ENCODE measurements around the gene CARD16.
"Not testable (repeated sequence)": the region's sequence is repeated elsewhere in the genome, so short reads cannot be mapped to it uniquely, and the experiment has no call there.

Gene CARD16

DNA sequence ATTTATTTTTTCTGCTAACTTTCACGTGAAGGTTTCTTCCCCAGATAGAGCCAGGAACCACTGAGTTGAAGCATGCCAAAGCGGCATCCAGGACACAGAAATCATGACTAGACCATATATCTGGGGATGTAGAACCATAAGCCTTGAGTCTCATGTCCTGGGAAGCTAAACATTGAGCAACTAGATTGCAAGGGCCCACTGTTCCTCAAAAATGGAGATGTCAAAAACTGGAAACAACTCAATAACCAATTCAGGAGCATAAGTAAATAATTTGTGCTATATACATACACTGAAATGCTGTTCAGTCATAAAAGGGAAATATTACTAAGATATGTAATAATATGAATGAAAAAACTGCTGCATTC, 29.0 kb upstream of the CARD16 start:
- no peak for TF ChIP-seq BHLHE40 (IDR thresholded peaks at IDR 0.05; ENCODE audit: borderline replicate concordance)
- TF ChIP-seq FOXA1 (IDR thresholded peaks at IDR 0.05), result no peak
- TF ChIP-seq, protein P1, sequence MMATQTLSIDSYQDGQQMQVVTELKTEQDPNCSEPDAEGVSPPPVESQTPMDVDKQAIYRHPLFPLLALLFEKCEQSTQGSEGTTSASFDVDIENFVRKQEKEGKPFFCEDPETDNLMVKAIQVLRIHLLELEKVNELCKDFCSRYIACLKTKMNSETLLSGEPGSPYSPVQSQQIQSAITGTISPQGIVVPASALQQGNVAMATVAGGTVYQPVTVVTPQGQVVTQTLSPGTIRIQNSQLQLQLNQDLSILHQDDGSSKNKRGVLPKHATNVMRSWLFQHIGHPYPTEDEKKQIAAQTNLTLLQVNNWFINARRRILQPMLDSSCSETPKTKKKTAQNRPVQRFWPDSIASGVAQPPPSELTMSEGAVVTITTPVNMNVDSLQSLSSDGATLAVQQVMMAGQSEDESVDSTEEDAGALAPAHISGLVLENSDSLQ (IDR thresholded peaks at IDR 0.05), result no peak
- no peak for TF ChIP-seq TARDBP (IDR thresholded peaks at IDR 0.05)
- TF ChIP-seq CTBP1 (IDR thresholded peaks at IDR 0.05; ENCODE audit: borderline replicate concordance), result no peak
- no peak for TF ChIP-seq LEF1 (IDR thresholded peaks at IDR 0.05; ENCODE audit: borderline replicate concordance)
- TF ChIP-seq NFRKB (IDR thresholded peaks at IDR 0.05), result no peak
- no peak for TF ChIP-seq HDGF (IDR thresholded peaks at IDR 0.05; ENCODE audit: borderline replicate concordance)
- TF ChIP-seq L3MBTL2 (conservative IDR thresholded peaks at IDR 0.05), result no peak
- no peak for TF ChIP-seq ELF4 (IDR thresholded peaks at IDR 0.05)
- no peak for TF ChIP-seq ARNT (IDR thresholded peaks at IDR 0.05)
- TF ChIP-seq FOXK2 (IDR thresholded peaks at IDR 0.05), result no peak
- no peak for TF ChIP-seq ZNF384 (IDR thresholded peaks at IDR 0.05)
- POLR2A ChIA-PET, result no interaction called here
- DNase-seq (ENCODE audit: extremely low spot score), result no peak
- CTCF ChIA-PET, result no interaction called here

DNA sequence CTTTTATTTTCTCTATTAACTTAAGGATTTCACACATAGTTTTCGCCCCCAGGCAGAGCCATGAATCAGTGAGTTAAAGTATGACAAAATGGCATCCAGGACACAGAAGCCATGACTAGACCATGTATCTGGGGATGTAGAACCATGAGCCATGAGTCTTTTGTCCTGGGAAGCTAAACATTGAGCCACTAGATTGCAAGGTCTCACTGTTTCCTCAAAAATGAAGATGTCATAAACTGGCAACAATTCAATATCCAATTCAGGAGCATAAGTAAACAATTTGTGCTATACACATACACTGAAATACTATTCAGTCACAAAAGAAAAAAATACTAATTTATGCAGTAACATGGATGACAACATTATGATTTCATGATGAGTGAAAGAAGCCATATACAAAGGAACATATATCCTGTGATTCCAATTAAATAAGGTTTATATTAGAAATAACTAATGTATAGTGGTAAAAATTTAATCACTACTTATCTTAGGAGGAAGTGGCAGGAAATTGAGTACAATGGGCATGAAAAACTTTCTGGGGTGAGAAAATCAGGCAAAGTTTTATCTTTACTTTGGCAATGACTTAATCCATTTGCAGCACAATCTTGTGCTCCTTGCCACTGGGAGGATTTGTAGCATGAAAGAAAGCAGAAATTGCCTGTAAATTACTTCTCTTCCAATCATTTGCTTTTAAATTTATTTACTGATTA, 28.5 kb upstream of the CARD16 start:
- CTCF ChIA-PET, result no interaction called here
- no peak for DNase-seq (ENCODE audit: extremely low spot score)
- POLR2A ChIA-PET, result no interaction called here
- TF ChIP-seq HDGF (IDR thresholded peaks at IDR 0.05; ENCODE audit: borderline replicate concordance) (no peak), L3MBTL2 (conservative IDR thresholded peaks at IDR 0.05) (no peak), CTBP1 (IDR thresholded peaks at IDR 0.05; ENCODE audit: borderline replicate concordance) (no peak)

DNA sequence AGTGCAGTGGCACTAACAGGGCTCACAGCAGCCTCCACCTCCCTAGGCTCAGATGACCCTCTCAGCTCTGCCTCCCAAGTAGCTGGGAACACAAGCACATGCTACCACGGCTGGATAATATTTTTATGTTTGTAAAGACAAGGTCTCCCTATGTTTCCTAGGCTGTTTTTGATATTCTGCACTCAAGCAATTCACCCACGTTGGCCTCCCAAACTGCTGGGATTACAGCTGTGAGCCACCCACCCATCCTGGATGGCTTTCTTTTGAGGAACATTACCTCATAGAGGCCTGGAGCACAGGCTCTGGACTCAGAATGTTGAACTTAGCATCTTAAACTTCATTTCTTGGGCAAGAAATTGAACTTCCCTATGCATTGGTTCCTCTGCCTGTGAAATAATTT, 26.9 kb upstream of the CARD16 start:
- POLR2A ChIA-PET; CTCF ChIA-PET; DNase-seq (ENCODE audit: extremely low spot score): not testable (repeated sequence)

DNA sequence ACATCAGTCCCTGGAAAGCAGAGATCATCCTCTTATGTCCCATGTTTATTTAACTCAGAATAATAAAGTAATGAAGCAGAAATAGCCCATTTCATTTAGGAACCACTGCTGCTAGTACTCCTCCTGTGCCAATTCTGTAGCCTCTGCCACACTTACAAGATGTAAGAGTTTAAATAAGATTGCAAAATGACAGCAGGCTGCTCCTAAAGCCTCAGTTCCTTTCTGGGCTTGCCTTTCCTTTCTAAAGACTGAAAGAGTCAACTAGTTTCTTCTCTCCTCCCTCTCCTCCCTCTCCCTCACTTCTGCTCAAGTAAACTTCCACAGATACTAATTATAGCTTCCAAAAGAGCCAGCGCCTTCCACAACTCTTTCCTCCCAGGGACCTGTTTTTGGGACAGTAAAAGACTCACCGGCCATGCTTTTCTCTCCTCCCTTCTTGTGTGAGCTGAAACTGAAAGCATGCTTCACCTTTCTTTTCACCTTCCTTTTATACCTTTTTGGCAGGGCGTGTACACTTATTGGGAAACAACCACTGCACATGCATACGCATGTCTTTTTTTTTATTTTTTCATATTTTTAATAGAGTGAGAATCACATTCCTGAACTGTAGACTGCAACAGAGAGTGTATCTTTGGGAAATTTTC, 26.1 kb upstream of the CARD16 start:
- TF ChIP-seq FOXA1 (IDR thresholded peaks at IDR 0.05) (no peak), BHLHE40 (IDR thresholded peaks at IDR 0.05; ENCODE audit: borderline replicate concordance) (no peak), FOXM1 (IDR thresholded peaks at IDR 0.05; ENCODE audit: borderline replicate concordance) (no peak), NFRKB (IDR thresholded peaks at IDR 0.05) (no peak), CTBP1 (IDR thresholded peaks at IDR 0.05; ENCODE audit: borderline replicate concordance) (no peak), SP1 (IDR thresholded peaks at IDR 0.05) (no peak), ARNT (IDR thresholded peaks at IDR 0.05) (no peak), ZNF384 (IDR thresholded peaks at IDR 0.05) (no peak), HDGF (IDR thresholded peaks at IDR 0.05; ENCODE audit: borderline replicate concordance) (no peak), SUZ12 (IDR thresholded peaks at IDR 0.05) (no peak), L3MBTL2 (conservative IDR thresholded peaks at IDR 0.05) (no peak)
- TF ChIP-seq, protein P1 (IDR thresholded peaks at IDR 0.05), result no peak
- ChIA-PET POLR2A (no interaction called here), CTCF (no interaction called here)
- no peak for DNase-seq (ENCODE audit: extremely low spot score)

DNA sequence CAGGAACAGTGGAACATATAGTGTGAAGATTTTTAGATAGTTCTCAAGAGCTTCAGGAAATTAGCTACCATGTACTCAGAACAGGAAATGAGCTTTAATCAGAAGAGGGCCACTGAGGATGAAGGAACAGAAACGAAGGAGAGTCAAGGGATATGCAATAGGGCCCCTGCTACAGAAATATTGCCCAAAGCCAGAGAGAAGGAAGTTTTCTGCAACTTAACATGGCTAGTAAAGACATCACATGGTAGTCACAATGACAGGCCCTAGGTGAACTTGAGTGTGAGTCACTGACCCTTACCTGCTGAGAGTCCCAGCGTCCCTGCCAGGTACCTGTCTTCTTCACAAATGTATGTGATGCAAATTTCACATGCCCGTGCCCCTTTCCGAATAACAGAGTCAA, 25.2 kb upstream of the CARD16 start:
- CTCF ChIA-PET, result no interaction called here
- TF ChIP-seq FOXA1 (IDR thresholded peaks at IDR 0.05) (no peak), NFRKB (IDR thresholded peaks at IDR 0.05) (no peak)
- no peak for DNase-seq (ENCODE audit: extremely low spot score)
- POLR2A ChIA-PET, result no interaction called here

DNA sequence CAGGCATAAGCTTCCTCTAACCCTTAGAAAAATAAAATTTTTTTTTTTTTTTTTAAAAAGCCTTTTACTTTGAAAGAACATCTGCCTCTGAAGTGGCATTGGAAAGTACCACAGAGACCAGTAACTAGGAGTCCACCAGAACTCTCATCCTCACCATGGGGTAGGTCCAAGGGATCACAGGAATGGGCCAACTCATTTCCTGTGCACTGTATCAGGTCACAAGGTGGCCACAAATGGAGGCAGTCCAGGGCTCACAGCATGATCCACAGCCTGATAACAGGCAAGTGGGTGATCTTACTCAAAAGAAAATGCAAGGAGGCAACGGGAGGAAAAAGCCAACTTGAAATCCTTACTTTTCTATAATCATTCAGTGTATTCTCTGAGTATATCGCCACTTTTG, 24.6 kb upstream of the CARD16 start:
- DNase-seq (ENCODE audit: extremely low spot score); POLR2A ChIA-PET: not testable (repeated sequence)
- CTCF ChIA-PET, result interaction anchor here (0.6 kb wide), 1 partner anchor 745 kb away, joined by 3 read pairs; no protein-coding TSS in a partner anchor

DNA sequence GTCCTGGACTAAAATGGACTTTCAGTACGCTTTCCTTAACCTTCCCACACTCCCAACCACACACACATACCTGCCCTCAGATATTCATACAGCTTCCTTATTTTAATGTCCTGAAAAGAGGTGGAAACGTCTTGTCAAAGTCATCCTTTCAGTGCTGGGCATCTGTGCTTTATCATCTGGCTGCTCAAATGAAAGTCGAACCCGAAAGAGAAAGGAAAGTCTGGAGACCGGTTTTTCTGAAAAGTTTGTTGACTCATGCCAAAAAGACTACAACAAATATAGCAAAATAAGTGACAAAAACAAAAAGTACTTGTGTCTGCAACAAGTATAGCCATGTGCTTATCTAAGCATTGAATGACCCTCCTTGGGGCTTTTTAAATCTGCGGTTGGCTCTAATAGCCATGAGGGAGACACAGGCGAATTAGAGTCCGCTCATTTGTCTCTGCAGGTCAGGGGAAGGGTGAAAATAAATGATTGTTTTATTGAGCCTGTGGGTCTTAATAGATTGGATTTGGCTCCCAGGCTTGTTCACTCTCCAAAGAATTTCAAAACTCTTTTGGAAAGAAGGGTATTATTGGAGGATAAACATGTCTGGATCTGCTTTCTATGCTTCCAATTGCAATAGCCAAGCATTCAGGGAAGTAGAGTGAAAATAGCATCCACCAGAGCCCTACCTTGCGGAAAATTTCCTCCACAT, 18.3 kb upstream of the CARD16 start:
- CTCF ChIA-PET; DNase-seq (ENCODE audit: extremely low spot score); POLR2A ChIA-PET: not testable (repeated sequence)

DNA sequence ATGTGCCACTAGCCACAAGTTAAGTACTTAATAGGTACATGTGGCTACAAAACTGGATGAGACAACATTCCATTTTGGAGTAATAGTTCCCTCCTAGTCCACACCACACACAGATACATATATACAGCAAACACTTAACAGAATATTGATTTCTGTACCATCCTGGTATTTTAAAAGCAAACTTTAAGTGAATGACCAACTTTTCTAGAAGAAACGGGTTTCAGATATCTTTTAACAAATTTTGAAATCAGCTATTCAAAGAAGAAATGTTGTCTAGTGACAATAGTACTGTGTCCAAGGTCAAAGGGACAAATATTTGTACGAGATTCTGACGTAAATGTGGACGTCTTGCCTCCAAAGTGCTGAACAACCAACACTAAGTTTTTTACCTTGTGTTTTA, 12.3 kb upstream of the CARD16 start:
- ChIA-PET CTCF (no interaction called here), POLR2A (no interaction called here)
- DNase-seq (ENCODE audit: extremely low spot score), result no peak
- TF ChIP-seq ELF4 (IDR thresholded peaks at IDR 0.05) (no peak), L3MBTL2 (conservative IDR thresholded peaks at IDR 0.05) (no peak), TARDBP (IDR thresholded peaks at IDR 0.05) (no peak), NFRKB (IDR thresholded peaks at IDR 0.05) (no peak), LEF1 (IDR thresholded peaks at IDR 0.05; ENCODE audit: borderline replicate concordance) (no peak), SP1 (IDR thresholded peaks at IDR 0.05) (no peak), CTBP1 (IDR thresholded peaks at IDR 0.05; ENCODE audit: borderline replicate concordance) (no peak), ZNF384 (IDR thresholded peaks at IDR 0.05) (no peak), HDGF (IDR thresholded peaks at IDR 0.05; ENCODE audit: borderline replicate concordance) (no peak), SUZ12 (IDR thresholded peaks at IDR 0.05) (no peak)
- TF ChIP-seq, protein P1 (IDR thresholded peaks at IDR 0.05), result no peak

All from HEK293T (cell line).